PC-3 (cell line): ENCODE results near the gene GTF3C6. TPM values are rescaled to one million over a fixed set of nuclear protein-coding genes. Genes with fewer than 3 reads are reported as not detected.
A peak's percentile ranks its signal among the peaks of the same experiment; 100 is the strongest.

ENCODE experiments used
- ATAC-seq: fragments of 200-7000 bp; cut with Tn5 transposase; 2 replicates; pipeline ENCODE4 v1.9.1; 2020; ENCODE audit warnings: mild to moderate bottlenecking, moderate library complexity
- BruUV-seq: library from RNA; stranded (reverse); fragments of 400-500 nt; replicated peaks from 2 replicates; lab custom pipeline; 2021; lab: Mats Ljungman, UMichigan
- CTCF ChIA-PET: fragments of 300-600 bp; sonication (Branson Sonifier 250); formaldehyde crosslinking; loops from one replicate; lab custom pipeline; 2022; ENCODE audit warnings: antibody characterized with exemption; lab: Charles Lee
- POLR2A ChIA-PET: fragments of 300-600 bp; sonication (Branson Sonifier 250); formaldehyde crosslinking; loops from one replicate; lab custom pipeline; 2022; ENCODE audit warnings: antibody characterized with exemption; ENCODE audit not compliant: unreplicated experiment; lab: Charles Lee
- DNase-seq: peaks from one replicate; pipeline ENCODE4 v3.0.0-alpha.2; 2015
- H2AFZ ChIP-seq: fragments of 300-600 bp; sonication (generic); 2 replicates; pipeline ENCODE4 v1.6.0; 2016; ENCODE audit warnings: antibody characterized with exemption, low read length
- H3F3A ChIP-seq: fragments of 300-600 bp; sonication (generic); one replicate; pipeline ENCODE4 v1.6.0; 2017; ENCODE audit warnings: antibody characterized with exemption, low read length, control low read depth, mild to moderate bottlenecking; ENCODE audit not compliant: unreplicated experiment
- H3K27ac ChIP-seq: fragments of 300-600 bp; sonication (generic); 2 replicates; pipeline ENCODE4 v1.5.1; 2016; ENCODE audit warnings: mild to moderate bottlenecking, low read length
- H3K27me3 ChIP-seq: fragments of 300-600 bp; sonication (generic); 2 replicates; pipeline ENCODE4 v1.6.1; 2016; ENCODE audit warnings: low read length, mixed read lengths
- H3K36me3 ChIP-seq: fragments of 300-600 bp; sonication (generic); 2 replicates; pipeline ENCODE4 v1.6.1; 2016; ENCODE audit warnings: low read depth, mixed run types, low read length, mixed read lengths
- H3K4me1 ChIP-seq: fragments of 300-600 bp; sonication (generic); 2 replicates; pipeline ENCODE4 v1.5.1; 2016; ENCODE audit warnings: low read length; ENCODE audit not compliant: insufficient read depth
- H3K4me2 ChIP-seq: fragments of 300-600 bp; sonication (generic); 2 replicates; pipeline ENCODE4 v1.6.0; 2016; ENCODE audit warnings: low read length
- H3K4me3 ChIP-seq: fragments of 300-600 bp; sonication (generic); 2 replicates; pipeline ENCODE4 v1.5.1; 2016; ENCODE audit warnings: mild to moderate bottlenecking, low read length, mixed read lengths
- H3K79me2 ChIP-seq: fragments of 300-600 bp; sonication (generic); 2 replicates; pipeline ENCODE4 v1.6.1; 2017; ENCODE audit warnings: low read length, mixed read lengths
- H3K9ac ChIP-seq: fragments of 300-600 bp; sonication (generic); 2 replicates; pipeline ENCODE4 v1.6.0; 2016; ENCODE audit warnings: mild to moderate bottlenecking, low read length
- H3K9me2 ChIP-seq: fragments of 300-600 bp; sonication (generic); replicated peaks from 2 replicates; pipeline ENCODE4 v1.6.1; 2016; ENCODE audit warnings: mixed run types, low read length, mixed read lengths
- H3K9me3 ChIP-seq: fragments of 300-600 bp; sonication (generic); 2 replicates; pipeline ENCODE4 v1.6.1; 2016; ENCODE audit warnings: low read length, mixed read lengths
- H4K20me1 ChIP-seq: fragments of 300-600 bp; sonication (generic); 2 replicates; pipeline ENCODE4 v1.6.1; 2016; ENCODE audit warnings: low read length, mixed read lengths
- EZH2 ChIP-seq: fragments of 300-600 bp; sonication (generic); IDR thresholded peaks from one replicate; pipeline ENCODE4 v1.6.1; 2017; ENCODE audit warnings: antibody characterized with exemption, mild to moderate bottlenecking, low read length; ENCODE audit not compliant: unreplicated experiment
- EZH2phosphoT487 ChIP-seq: fragments of 300-600 bp; sonication (generic); IDR thresholded peaks from 2 replicates; pipeline ENCODE4 v1.6.1; 2018; ENCODE audit warnings: mild to moderate bottlenecking, antibody characterized with exemption, low read length, borderline replicate concordance
- intact Hi-C: fragments of 100-400 bp; cut with micrococcal nuclease; formaldehyde crosslinking; loops from 2 replicates; pipeline ENCODE4 v1.9.0; 2023
- total RNA-seq: library from RNA; depleted of rRNA; stranded (reverse); fragments of >200 nt; gene quantifications from 2 replicates; pipeline ENCODE4 v1.2.3, GENCODE V29; 2014
- TF ChIP-seq, protein P1 (sequence below): fragments of 300-600 bp; sonication (generic); conservative IDR thresholded peaks from 2 replicates; pipeline ENCODE4 v1.5.1; 2017; ENCODE audit warnings: antibody characterized with exemption, low read depth, mild to moderate bottlenecking, low read length

GTF3C6 gene
- total RNA-seq, 1 experiment from 2014 or later = 59.2 TPM

DNA sequence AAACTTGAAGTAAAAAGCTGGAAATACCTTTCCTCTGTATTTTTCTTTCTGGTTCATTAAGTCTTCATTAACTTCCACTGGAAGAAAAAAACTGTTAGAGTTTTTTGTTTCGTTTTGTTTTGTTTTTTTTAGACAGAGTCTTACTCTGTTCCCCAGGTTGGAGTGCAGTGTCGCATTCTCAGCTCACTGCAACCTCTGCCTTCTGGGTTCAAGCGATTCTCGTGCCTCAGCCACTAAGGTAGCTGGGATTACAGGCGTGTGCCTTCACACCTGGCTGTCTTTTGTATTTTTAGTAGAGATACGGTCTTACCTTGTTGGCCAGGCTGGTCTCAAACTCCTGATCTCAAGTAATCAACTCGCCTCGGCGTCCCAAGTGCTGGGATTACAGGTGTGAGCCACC, 38.2 kb downstream of the GTF3C6 start:
- Histone ChIP-seq H2AFZ (no peak overlapping the region), H4K20me1 (no peaks in the 10 kb centered on the region), H3F3A (no peaks in the 10 kb centered on the region), H3K9me3 (no peaks in the 10 kb centered on the region), H3K9ac (no peak overlapping the region), H3K4me2 (no peak overlapping the region), H3K4me3 (no peak overlapping the region), H3K79me2 (no peaks in the 10 kb centered on the region), H3K9me2 (no peaks in the 10 kb centered on the region), H3K4me1 (no peaks in the 10 kb centered on the region), H3K27me3 (no peaks in the 10 kb centered on the region), H3K36me3 (peaks cover 22% of the 10 kb centered on the region), H3K27ac (no peak overlapping the region)
- no peak for DNase-seq
- no peak for ATAC-seq
- intact Hi-C loops = loop anchor here (5.0 kb wide), 2 partner anchors 314 to 379 kb away; no protein-coding TSS in a partner anchor
- ChIA-PET CTCF (no interaction called here), POLR2A (no interaction called here)
- BruUV-seq = no TSS peak
- TF ChIP-seq EZH2 (no peak), EZH2phosphoT487 (no peak)
- TF ChIP-seq, protein P1, sequence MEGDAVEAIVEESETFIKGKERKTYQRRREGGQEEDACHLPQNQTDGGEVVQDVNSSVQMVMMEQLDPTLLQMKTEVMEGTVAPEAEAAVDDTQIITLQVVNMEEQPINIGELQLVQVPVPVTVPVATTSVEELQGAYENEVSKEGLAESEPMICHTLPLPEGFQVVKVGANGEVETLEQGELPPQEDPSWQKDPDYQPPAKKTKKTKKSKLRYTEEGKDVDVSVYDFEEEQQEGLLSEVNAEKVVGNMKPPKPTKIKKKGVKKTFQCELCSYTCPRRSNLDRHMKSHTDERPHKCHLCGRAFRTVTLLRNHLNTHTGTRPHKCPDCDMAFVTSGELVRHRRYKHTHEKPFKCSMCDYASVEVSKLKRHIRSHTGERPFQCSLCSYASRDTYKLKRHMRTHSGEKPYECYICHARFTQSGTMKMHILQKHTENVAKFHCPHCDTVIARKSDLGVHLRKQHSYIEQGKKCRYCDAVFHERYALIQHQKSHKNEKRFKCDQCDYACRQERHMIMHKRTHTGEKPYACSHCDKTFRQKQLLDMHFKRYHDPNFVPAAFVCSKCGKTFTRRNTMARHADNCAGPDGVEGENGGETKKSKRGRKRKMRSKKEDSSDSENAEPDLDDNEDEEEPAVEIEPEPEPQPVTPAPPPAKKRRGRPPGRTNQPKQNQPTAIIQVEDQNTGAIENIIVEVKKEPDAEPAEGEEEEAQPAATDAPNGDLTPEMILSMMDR = no peak

DNA sequence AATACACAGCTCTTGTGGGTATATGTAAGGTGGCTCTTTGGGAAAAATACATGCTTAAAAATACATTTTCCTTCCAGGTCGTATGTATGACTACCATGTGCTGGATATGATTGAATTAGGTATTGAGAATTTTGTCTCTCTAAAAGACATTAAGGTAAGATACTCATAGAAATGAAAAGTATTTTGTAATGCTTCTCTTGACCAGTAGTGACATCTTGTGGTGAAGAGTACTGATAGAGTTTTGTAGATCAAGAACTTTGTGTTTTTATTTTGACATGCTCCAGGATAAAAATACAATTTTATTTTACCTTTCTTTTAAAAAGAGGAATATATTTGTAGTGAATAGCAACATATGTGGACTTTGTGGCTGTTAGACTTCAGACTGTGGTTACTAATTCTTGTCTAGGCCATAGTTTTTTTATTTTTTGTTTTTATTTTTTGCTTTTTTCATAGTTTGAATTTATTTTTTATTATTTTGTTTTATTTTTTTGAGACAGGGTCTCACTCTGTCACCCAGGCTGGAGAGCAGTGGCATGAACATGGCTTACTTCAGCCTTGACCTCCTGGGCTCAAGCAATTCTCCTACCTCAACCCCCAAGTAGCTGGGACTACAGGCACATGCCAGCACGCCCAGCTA, 41.2 kb downstream of the GTF3C6 start:
- no peaks in the 10 kb centered on the region for H3K27me3 ChIP-seq
- H3F3A ChIP-seq = no peaks in the 10 kb centered on the region
- BruUV-seq = no TSS peak
- no peak overlapping the region for H3K9ac ChIP-seq
- no peaks in the 10 kb centered on the region for H4K20me1 ChIP-seq
- intact Hi-C loops = loop anchor here (1.0 to 5.0 kb wide), 4 partner anchors 317 to 516 kb away; no protein-coding TSS in a partner anchor
- H3K79me2 ChIP-seq = no peaks in the 10 kb centered on the region
- POLR2A ChIA-PET = no interaction called here
- TF ChIP-seq EZH2phosphoT487 = no peak
- TF ChIP-seq, protein P1 = peak; percentile 63
- CTCF ChIA-PET = no interaction called here
- H2AFZ ChIP-seq = no peak overlapping the region
- no peaks in the 10 kb centered on the region for H3K9me2 ChIP-seq
- DNase-seq = peak; percentile 61
- no peak overlapping the region for H3K27ac ChIP-seq
- no peaks in the 10 kb centered on the region for H3K4me1 ChIP-seq
- no peak overlapping the region for H3K4me2 ChIP-seq
- H3K9me3 ChIP-seq = no peaks in the 10 kb centered on the region
- peak; percentile 50; the same call in 1 of the 2 replicates for ATAC-seq
- H3K36me3 ChIP-seq = peaks cover 16% of the 10 kb centered on the region
- H3K4me3 ChIP-seq = no peak overlapping the region

DNA sequence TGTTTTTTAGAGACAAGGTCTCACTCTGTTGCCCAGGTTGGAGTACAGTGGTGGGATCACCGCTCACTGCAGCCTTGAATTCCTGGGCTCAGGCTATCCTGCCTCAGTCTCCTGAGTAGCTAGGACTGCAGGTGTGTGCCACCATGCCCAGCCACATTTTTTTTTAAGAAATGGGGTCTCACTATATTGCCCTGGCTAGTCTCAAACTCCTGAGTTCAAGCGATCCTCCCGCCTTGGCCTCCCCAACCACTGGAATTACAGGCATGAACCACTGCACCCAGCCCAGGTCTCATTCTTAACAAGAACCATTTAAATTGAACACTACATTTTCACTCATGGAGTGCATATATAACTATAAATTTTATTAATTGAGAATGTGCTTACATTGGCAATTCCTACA, 43.8 kb downstream of the GTF3C6 start:
- POLR2A ChIA-PET = no interaction called here
- Histone ChIP-seq H3K9me2 (no peaks in the 10 kb centered on the region), H3K27me3 (no peaks in the 10 kb centered on the region), H3K4me3 (no peak overlapping the region), H3F3A (no peaks in the 10 kb centered on the region), H4K20me1 (no peaks in the 10 kb centered on the region), H3K79me2 (no peaks in the 10 kb centered on the region), H3K36me3 (peaks cover 20% of the 10 kb centered on the region), H3K9me3 (no peaks in the 10 kb centered on the region), H3K4me2 (no peak overlapping the region), H2AFZ (no peak overlapping the region), H3K4me1 (no peaks in the 10 kb centered on the region), H3K27ac (no peak overlapping the region), H3K9ac (no peak overlapping the region)
- DNase-seq (no peak), ATAC-seq (no peak)
- intact Hi-C loops = no loop called here
- CTCF ChIA-PET = no interaction called here
- no peak for TF ChIP-seq EZH2
- no peak for TF ChIP-seq EZH2phosphoT487
- TF ChIP-seq, protein P1 = no peak
- no TSS peak for BruUV-seq
